Measurements from ENCODE around the gene CD3D. TPM values are rescaled to one million over a fixed set of nuclear protein-coding genes. Genes with fewer than 3 reads are reported as not detected.

Gene CD3D
- polyA plus RNA-seq, 4 donors: 5.4 to 14.6 (median 7.0) TPM

DNA sequence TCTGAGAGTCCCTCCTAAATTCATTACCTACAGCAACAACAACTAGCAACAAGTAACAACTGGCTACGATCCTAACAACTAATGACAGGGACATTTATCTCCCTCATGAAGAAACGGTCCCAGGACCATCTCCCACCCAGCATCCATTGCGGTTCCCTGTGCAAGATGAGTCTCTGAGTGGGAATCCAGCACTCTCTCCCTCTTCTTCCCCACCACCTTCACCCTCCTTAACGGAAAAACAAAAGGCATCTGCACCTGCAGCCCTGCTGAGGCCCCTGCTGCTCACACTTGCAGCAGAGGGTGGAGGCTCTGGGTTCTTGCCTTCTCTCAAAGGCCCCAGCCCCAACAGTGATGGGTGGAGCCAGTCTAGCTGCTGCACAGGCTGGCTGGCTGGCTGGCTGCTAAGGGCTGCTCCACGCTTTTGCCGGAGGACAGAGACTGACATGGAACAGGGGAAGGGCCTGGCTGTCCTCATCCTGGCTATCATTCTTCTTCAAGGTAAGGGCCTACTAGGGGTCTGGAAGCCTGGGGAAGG lies 1.5 kb upstream of the CD3D start, which contains the start of gene CD3G:
CD3G (plus strand) TSS at position 364 of the 535 bp plus-strand sequence; CDS start at position 444, 80 bp downstream.
- H3K4me1 ChIP-seq (ENCODE audit: control insufficient read depth in 3 of 3, insufficient read depth in 2 of 3, low read depth in 1 of 3, low read length in 2 of 3): peaks cover 0 to under 1% (median 0%) of the 10 kb centered on the region in 3 donors
- peak in 1 of 2 donors; percentile 37 for DNase-seq
- H3K27me3 ChIP-seq (ENCODE audit: control insufficient read depth in 3 of 3, insufficient read depth in 3 of 3, low read length in 3 of 3): peaks cover 0 to 9% (median 0%) of the 10 kb centered on the region in 3 donors
- H3K4me3 ChIP-seq (ENCODE audit: low read depth in 1 of 3, low read length in 3 of 3): peak within 1 kb of the TSS in 1 of 3 donors; percentile 32
- H3K27ac ChIP-seq (ENCODE audit: low read depth in 1 of 3, low read length in 2 of 3): peak within 1 kb of the TSS in 2 of 3 donors; percentile 35 to 56
- WGBS, 3 donors: 66 to 77% (median 71%) methylated on average over 6 of the region's 6 CpGs
- no peak for FAIRE-seq
- H3K9me3 ChIP-seq (ENCODE audit: control insufficient read depth in 2 of 2, insufficient read depth in 1 of 2, low read depth in 1 of 2, low read length in 1 of 2): no peaks in the 10 kb centered on the region
- no peaks in the 10 kb centered on the region for H3K36me3 ChIP-seq (ENCODE audit: control insufficient read depth in 3 of 3, insufficient read depth in 2 of 3, low read depth in 1 of 3, low read length in 3 of 3)

DNA sequence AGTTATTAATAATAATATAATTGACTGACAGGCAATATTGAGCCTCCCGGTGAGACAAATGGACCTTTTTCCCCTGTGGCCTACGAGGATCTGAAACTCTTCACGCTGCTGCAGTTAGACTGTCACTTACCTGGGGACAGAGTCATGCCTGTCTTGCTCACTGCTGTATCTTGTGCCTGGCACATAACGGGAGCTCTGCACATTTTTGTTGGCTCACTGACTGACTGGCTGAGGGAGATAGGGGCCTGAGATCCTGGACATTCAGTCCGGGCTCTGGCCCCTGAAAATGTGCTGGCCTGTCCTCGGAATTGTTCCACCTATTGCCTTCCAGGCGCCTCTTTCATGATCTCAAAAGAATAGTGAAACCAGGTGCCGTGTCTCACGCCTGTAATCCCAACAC lies 743 bp upstream of the CD3D start:
- FAIRE-seq (no peak), DNase-seq (no peak)
- Histone ChIP-seq H3K27me3 (ENCODE audit: control insufficient read depth in 3 of 3, insufficient read depth in 3 of 3, low read length in 3 of 3) (peaks cover 0 to 7% (median 0%) of the 10 kb centered on the region in 3 donors), H3K27ac (ENCODE audit: low read depth in 1 of 3, low read length in 2 of 3) (peak overlapping the region in 2 of 3 donors; percentile 8 to 35), H3K4me3 (ENCODE audit: low read depth in 1 of 3, low read length in 3 of 3) (peak overlapping the region in 1 of 3 donors; percentile 4), H3K9me3 (ENCODE audit: control insufficient read depth in 2 of 2, insufficient read depth in 1 of 2, low read depth in 1 of 2, low read length in 1 of 2) (no peaks in the 10 kb centered on the region), H3K36me3 (ENCODE audit: control insufficient read depth in 3 of 3, insufficient read depth in 2 of 3, low read depth in 1 of 3, low read length in 3 of 3) (no peaks in the 10 kb centered on the region), H3K4me1 (ENCODE audit: control insufficient read depth in 3 of 3, insufficient read depth in 2 of 3, low read depth in 1 of 3, low read length in 2 of 3) (peaks cover 0 to 8% (median 0%) of the 10 kb centered on the region in 3 donors)
- WGBS, 3 donors: 63 to 75% (median 69%) methylated on average over 9 of the region's 9 CpGs

DNA sequence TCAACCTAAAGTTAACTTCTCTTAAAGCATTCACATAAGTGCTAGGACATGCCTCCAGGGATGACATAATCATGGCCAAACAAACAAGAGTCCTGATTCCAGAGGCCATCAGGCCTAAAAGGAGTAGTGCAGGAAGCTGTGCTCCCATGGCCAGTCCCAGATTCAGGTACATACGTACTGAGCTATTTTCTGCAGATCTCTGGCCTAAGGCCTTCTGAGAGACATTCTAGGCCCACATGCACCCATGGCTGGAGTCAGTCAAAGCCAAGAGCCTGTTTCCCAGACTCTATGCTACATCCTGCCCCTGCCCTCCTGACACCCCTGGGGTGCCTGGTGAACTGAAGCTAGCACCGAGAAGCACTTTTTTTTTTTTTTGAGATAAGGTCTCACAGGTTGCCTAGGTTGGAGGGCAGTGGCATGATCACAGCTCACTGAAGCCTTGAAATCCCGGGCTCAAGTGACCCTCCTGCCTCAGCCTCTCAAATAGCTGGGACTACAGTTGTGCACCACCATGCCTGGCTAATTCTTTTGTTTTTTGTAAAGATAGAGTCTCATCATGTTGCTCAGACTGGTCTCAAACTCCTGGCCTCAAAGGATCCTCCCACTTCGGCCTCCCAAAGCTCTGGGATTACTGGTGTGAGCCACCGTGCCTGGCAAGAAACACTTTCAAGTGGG lies 553 bp downstream of the CD3D start:
- FAIRE-seq: no peak
- no peak for DNase-seq
- WGBS, 3 donors: 71 to 77% (median 75%) methylated on average over 5 of the region's 5 CpGs
- H3K4me1 ChIP-seq (ENCODE audit: control insufficient read depth in 3 of 3, insufficient read depth in 2 of 3, low read depth in 1 of 3, low read length in 2 of 3): peaks cover 0 to 11% (median 0%) of the 10 kb centered on the region in 3 donors
- peak overlapping the region in 2 of 3 donors; percentile 22 to 68 for H3K27ac ChIP-seq (ENCODE audit: low read depth in 1 of 3, low read length in 2 of 3)
- no peaks in the 10 kb centered on the region for H3K36me3 ChIP-seq (ENCODE audit: control insufficient read depth in 3 of 3, insufficient read depth in 2 of 3, low read depth in 1 of 3, low read length in 3 of 3)
- no peaks in the 10 kb centered on the region for H3K27me3 ChIP-seq (ENCODE audit: control insufficient read depth in 3 of 3, insufficient read depth in 3 of 3, low read length in 3 of 3)
- no peaks in the 10 kb centered on the region for H3K9me3 ChIP-seq (ENCODE audit: control insufficient read depth in 2 of 2, insufficient read depth in 1 of 2, low read depth in 1 of 2, low read length in 1 of 2)
- H3K4me3 ChIP-seq (ENCODE audit: low read depth in 1 of 3, low read length in 3 of 3): peak overlapping the region in 2 of 3 donors; percentile 3 to 51

DNA sequence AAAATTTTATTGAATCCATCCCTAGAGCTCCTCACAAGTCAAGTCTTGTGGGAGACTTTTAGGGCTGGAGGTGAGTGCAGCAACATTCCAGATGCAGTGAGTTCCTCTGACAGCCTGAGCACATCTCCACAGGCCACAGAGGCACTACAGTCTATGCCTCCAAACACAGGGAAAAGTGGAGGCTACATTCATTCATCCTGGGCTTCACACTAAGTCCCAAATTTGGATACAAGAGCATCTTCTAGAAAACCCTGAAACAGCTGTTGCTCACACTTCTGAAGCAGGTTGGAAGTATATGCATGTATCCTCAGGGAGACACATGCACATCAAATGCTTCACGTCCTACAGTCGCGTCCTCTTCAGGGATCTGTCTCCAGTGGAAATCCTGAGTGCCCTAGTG lies 1.2 kb downstream of the CD3D start:
- Histone ChIP-seq H3K4me1 (ENCODE audit: control insufficient read depth in 3 of 3, insufficient read depth in 2 of 3, low read depth in 1 of 3, low read length in 2 of 3) (peaks cover 0 to 11% (median 0%) of the 10 kb centered on the region in 3 donors), H3K27ac (ENCODE audit: low read depth in 1 of 3, low read length in 2 of 3) (peak overlapping the region in 1 of 3 donors; percentile 30), H3K36me3 (ENCODE audit: control insufficient read depth in 3 of 3, insufficient read depth in 2 of 3, low read depth in 1 of 3, low read length in 3 of 3) (no peaks in the 10 kb centered on the region), H3K27me3 (ENCODE audit: control insufficient read depth in 3 of 3, insufficient read depth in 3 of 3, low read length in 3 of 3) (no peaks in the 10 kb centered on the region), H3K9me3 (ENCODE audit: control insufficient read depth in 2 of 2, insufficient read depth in 1 of 2, low read depth in 1 of 2, low read length in 1 of 2) (no peaks in the 10 kb centered on the region), H3K4me3 (ENCODE audit: low read depth in 1 of 3, low read length in 3 of 3) (peak overlapping the region in 1 of 3 donors; percentile 51)
- FAIRE-seq (no peak), DNase-seq (no peak)
- 67 to 81% (median 75%) methylated on average over 3 of the region's 3 CpGs for WGBS, 3 donors

DNA sequence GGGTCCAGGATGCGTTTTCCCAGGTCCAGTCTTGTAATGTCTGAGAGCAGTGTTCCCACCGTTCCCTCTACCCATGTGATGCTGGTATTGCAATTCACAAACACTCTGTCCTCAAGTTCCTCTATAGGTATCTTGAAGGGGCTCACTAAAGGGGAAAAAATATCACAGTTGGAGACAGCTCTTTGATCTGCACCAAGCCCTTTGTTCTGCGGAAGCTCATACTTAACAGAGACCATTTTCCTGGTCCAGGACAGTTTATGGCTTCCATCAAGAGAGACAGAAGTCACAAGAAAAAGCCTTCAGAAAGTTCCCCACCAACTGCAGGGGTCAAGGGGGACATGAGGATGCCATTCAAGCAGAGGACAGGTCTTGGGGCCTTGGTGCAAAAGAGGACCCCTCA lies 2.1 kb downstream of the CD3D start:
- FAIRE-seq: no peak
- Histone ChIP-seq H3K27me3 (ENCODE audit: control insufficient read depth in 3 of 3, insufficient read depth in 3 of 3, low read length in 3 of 3) (no peaks in the 10 kb centered on the region), H3K36me3 (ENCODE audit: control insufficient read depth in 3 of 3, insufficient read depth in 2 of 3, low read depth in 1 of 3, low read length in 3 of 3) (no peaks in the 10 kb centered on the region), H3K9me3 (ENCODE audit: control insufficient read depth in 2 of 2, insufficient read depth in 1 of 2, low read depth in 1 of 2, low read length in 1 of 2) (no peaks in the 10 kb centered on the region), H3K27ac (ENCODE audit: low read depth in 1 of 3, low read length in 2 of 3) (peak overlapping the region in 1 of 3 donors; percentile 87), H3K4me1 (ENCODE audit: control insufficient read depth in 3 of 3, insufficient read depth in 2 of 3, low read depth in 1 of 3, low read length in 2 of 3) (peaks cover 0 to 11% (median 0%) of the 10 kb centered on the region in 3 donors), H3K4me3 (ENCODE audit: low read depth in 1 of 3, low read length in 3 of 3) (peak overlapping the region in 1 of 3 donors; percentile 51)
- WGBS, 3 donors: 62 to 87% (median 80%) methylated on average over 3 of the region's 3 CpGs
- no peak for DNase-seq

DNA sequence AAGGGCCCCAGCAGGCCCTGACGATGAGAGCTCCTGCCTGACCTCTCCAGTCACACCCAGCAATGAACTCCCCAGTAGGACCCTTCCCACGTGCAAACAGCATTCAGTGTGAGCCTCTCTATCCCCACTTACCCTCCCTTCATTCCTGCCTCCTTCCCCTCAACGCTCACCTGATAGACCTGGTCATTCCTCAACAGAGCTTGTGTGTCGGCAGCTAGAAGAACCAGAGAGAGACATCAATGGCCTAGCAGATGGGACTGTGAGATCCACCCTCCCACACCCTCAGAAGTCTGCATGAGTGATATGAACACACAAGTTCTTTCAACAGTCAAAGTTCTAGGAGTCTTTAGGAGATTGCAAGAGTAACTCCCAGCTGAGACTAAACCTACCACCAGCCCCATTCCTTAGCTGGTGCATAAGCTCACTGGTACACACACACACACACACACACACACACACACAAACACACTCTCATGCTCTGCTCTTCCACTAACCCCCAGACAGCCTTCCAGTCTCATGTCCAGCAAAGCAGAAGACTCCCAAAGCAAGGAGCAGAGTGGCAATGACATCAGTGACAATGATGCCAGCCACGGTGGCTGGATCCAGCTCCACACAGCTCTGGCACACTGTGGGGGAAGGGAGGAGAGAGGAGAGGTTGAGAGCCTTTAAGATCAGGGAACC lies 3.1 kb downstream of the CD3D start:
- 65 to 85% (median 67%) methylated on average over 5 of the region's 5 CpGs for WGBS, 3 donors
- DNase-seq (no peak), FAIRE-seq (no peak)
- H3K36me3 ChIP-seq (ENCODE audit: control insufficient read depth in 3 of 3, insufficient read depth in 2 of 3, low read depth in 1 of 3, low read length in 3 of 3): no peaks in the 10 kb centered on the region
- peaks cover 0 to 11% (median 0%) of the 10 kb centered on the region in 3 donors for H3K4me1 ChIP-seq (ENCODE audit: control insufficient read depth in 3 of 3, insufficient read depth in 2 of 3, low read depth in 1 of 3, low read length in 2 of 3)
- H3K27ac ChIP-seq (ENCODE audit: low read depth in 1 of 3, low read length in 2 of 3): peak overlapping the region in 2 of 3 donors; percentile 65 to 87
- no peaks in the 10 kb centered on the region for H3K9me3 ChIP-seq (ENCODE audit: control insufficient read depth in 2 of 2, insufficient read depth in 1 of 2, low read depth in 1 of 2, low read length in 1 of 2)
- no peaks in the 10 kb centered on the region for H3K27me3 ChIP-seq (ENCODE audit: control insufficient read depth in 3 of 3, insufficient read depth in 3 of 3, low read length in 3 of 3)
- peak overlapping the region in 1 of 3 donors; percentile 51 for H3K4me3 ChIP-seq (ENCODE audit: low read depth in 1 of 3, low read length in 3 of 3)

DNA sequence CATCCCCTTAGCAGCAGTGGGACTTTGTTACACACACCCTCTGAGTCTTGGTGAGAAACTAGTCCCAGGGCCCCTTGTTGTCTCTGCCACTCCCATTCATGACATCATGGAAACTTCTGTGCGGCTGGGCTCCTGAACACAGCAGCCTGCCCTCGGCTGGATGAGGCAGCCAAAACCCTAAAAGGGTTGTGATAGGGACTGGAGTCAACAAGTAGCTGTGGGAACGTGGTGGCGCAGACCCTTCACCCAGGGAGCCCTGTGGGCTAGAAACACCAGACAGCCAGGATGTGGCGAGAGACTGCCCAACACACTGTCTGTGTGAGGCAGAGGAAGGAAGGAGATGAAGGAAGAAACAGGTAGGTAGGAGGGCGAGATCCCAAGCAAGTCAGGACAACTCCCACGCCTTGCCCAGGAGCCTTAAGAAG lies 3.9 kb downstream of the CD3D start:
- peak overlapping the region; percentile 26 to 87 (median 65) for H3K27ac ChIP-seq (ENCODE audit: low read depth in 1 of 3, low read length in 2 of 3)
- DNase-seq: peak; percentile 78 to 91
- WGBS, 3 donors: 40 to 50% (median 44%) methylated on average over 7 of the region's 7 CpGs

DNA sequence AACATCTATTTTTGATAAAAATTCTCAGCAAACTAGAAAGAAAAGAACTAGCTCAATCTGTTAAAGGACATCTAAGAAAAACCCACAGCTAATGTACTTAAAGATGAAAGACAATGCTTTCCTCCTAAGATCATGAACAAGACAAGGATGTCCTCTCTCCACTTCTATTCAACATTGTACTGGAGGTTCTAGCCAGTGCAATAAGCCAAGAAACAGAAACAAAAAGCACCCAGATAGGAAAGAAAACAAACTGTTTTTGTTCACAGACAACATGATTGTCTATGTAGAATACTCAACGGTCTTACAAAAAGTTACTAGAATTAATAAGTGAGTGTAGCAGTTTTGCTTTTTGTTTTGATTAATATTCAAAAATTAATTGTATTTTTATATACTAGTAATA lies 7.8 kb downstream of the CD3D start:
- no peaks in the 10 kb centered on the region for H3K36me3 ChIP-seq (ENCODE audit: control insufficient read depth in 3 of 3, insufficient read depth in 2 of 3, low read depth in 1 of 3, low read length in 3 of 3)
- DNase-seq (no peak), FAIRE-seq (no peak)
- 65 to 78% (median 78%) methylated on average over 1 of the region's 1 CpG for WGBS, 3 donors
- H3K27me3 ChIP-seq (ENCODE audit: control insufficient read depth in 3 of 3, insufficient read depth in 3 of 3, low read length in 3 of 3): no peaks in the 10 kb centered on the region
- peaks cover 0 to 11% (median 0%) of the 10 kb centered on the region in 3 donors for H3K4me1 ChIP-seq (ENCODE audit: control insufficient read depth in 3 of 3, insufficient read depth in 2 of 3, low read depth in 1 of 3, low read length in 2 of 3)
- H3K9me3 ChIP-seq (ENCODE audit: control insufficient read depth in 2 of 2, insufficient read depth in 1 of 2, low read depth in 1 of 2, low read length in 1 of 2): no peaks in the 10 kb centered on the region
- no peak overlapping the region for H3K27ac ChIP-seq (ENCODE audit: low read depth in 1 of 3, low read length in 2 of 3)
- no peak overlapping the region for H3K4me3 ChIP-seq (ENCODE audit: low read depth in 1 of 3, low read length in 3 of 3)

More for the DNA sequence above, 3.9 kb downstream of the CD3D start:
- H3K9me3 ChIP-seq (ENCODE audit: control insufficient read depth in 2 of 2, insufficient read depth in 1 of 2, low read depth in 1 of 2, low read length in 1 of 2): no peaks in the 10 kb centered on the region
- no peaks in the 10 kb centered on the region for H3K36me3 ChIP-seq (ENCODE audit: control insufficient read depth in 3 of 3, insufficient read depth in 2 of 3, low read depth in 1 of 3, low read length in 3 of 3)
- H3K4me3 ChIP-seq (ENCODE audit: low read depth in 1 of 3, low read length in 3 of 3): peak overlapping the region in 1 of 3 donors; percentile 51
- H3K4me1 ChIP-seq (ENCODE audit: control insufficient read depth in 3 of 3, insufficient read depth in 2 of 3, low read depth in 1 of 3, low read length in 2 of 3): peaks cover 0 to 11% (median 0%) of the 10 kb centered on the region in 3 donors
- no peaks in the 10 kb centered on the region for H3K27me3 ChIP-seq (ENCODE audit: control insufficient read depth in 3 of 3, insufficient read depth in 3 of 3, low read length in 3 of 3)
- FAIRE-seq: no peak

Measured in small intestine (tissue), 7 donors.